ENCODE measurements around the gene PPP3CA. TPM values are rescaled to one million over a fixed set of nuclear protein-coding genes. Genes with fewer than 3 reads are reported as not detected.
A peak's percentile ranks its signal among the peaks of the same experiment; 100 is the strongest.

Gene PPP3CA
- total RNA-seq, 1 experiment from 2014 or later, result 129 TPM

DNA sequence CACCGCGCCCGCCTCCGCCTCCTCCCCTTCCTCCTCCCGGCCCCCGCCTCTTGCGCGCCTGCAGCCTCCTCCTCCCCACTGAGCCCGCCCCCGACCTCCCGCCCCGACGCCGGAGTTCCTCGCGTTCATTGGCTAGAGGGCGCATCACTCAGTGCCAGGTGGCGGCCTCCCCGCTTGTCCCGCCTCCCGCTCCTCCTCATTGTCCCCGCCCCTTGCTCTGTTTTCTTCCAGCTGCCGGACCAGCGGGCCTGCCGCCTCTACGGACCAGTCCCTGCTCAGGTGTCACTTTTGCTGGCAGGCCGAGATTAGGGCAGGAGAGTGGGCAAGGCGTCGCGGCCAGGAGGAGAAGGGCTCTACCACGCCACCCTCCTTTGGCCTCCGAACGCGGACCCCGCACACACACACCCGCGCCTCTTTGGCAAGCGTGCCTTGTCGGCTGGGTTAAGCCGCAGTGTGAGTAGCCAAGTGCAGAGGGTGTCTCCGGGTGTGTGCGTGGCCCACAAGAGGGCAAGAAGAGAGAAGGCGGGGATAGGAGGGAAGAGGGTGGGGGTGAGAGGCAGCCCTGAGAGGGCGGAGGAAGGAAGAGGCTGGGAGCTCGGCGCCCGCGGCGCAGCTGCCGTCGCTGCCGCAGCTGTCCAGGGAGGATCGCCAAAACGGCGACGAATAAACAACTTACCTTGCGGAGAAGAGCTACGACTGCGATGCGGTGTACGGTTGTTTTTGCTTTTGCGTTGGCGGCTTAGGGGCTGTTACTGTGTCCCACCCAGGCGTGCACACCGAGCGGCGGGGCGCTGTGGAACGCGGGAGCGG lies 436 bp upstream of the PPP3CA start:
- Histone ChIP-seq H3K27ac (ENCODE audit: low read depth, low read length, poor library complexity, severe bottlenecking) (peak overlapping the region; percentile 91), H3K27me3 (replicated peaks; ENCODE audit: insufficient read depth, low read depth, low read length, poor library complexity) (no peaks in the 10 kb centered on the region), H3K4me3 (ENCODE audit: low read depth, low read length, poor library complexity, severe bottlenecking) (peak overlapping the region; percentile 98), H3K9me3 (ENCODE audit: low read depth, low read length, poor library complexity, severe bottlenecking) (no peaks in the 10 kb centered on the region), H3K36me3 (ENCODE audit: insufficient read depth, low read length, poor library complexity, severe bottlenecking) (no peaks in the 10 kb centered on the region), H3K4me1 (ENCODE audit: insufficient read depth, low read length, poor library complexity, severe bottlenecking) (peaks cover 31% of the 10 kb centered on the region)
- ChIA-PET CTCF (interaction anchor here (0.5 kb wide), 1 partner anchor 238 kb away, joined by 3 read pairs; no protein-coding TSS in a partner anchor), POLR2A (ENCODE audit: low non-redundant PET) (interaction anchor here (0.5 kb wide), 1 partner anchor 222 kb away, joined by 4 read pairs; no protein-coding TSS in a partner anchor)
- BruUV-seq (replicated peaks), result TSS peak; percentile 68
- intact Hi-C loops (cut with micrococcal nuclease; ENCODE audit: unreplicated experiment), result loop anchor here (5.0 kb wide), 3 partner anchors 160 to 385 kb away; no protein-coding TSS in a partner anchor
- peak; percentile 98 for DNase-seq (ENCODE audit: low spot score)
- TF ChIP-seq, protein P1, sequence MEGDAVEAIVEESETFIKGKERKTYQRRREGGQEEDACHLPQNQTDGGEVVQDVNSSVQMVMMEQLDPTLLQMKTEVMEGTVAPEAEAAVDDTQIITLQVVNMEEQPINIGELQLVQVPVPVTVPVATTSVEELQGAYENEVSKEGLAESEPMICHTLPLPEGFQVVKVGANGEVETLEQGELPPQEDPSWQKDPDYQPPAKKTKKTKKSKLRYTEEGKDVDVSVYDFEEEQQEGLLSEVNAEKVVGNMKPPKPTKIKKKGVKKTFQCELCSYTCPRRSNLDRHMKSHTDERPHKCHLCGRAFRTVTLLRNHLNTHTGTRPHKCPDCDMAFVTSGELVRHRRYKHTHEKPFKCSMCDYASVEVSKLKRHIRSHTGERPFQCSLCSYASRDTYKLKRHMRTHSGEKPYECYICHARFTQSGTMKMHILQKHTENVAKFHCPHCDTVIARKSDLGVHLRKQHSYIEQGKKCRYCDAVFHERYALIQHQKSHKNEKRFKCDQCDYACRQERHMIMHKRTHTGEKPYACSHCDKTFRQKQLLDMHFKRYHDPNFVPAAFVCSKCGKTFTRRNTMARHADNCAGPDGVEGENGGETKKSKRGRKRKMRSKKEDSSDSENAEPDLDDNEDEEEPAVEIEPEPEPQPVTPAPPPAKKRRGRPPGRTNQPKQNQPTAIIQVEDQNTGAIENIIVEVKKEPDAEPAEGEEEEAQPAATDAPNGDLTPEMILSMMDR (conservative IDR thresholded peaks at IDR 0.05; ENCODE audit: low read depth, low read length), result 0 out of 2 replicates have a peak, but pooled peaks have one; percentile 14
- no peak for TF ChIP-seq EZH2 (IDR thresholded peaks at IDR 0.05; ENCODE audit: borderline replicate concordance, low read depth, low read length, poor library complexity, severe bottlenecking)

DNA sequence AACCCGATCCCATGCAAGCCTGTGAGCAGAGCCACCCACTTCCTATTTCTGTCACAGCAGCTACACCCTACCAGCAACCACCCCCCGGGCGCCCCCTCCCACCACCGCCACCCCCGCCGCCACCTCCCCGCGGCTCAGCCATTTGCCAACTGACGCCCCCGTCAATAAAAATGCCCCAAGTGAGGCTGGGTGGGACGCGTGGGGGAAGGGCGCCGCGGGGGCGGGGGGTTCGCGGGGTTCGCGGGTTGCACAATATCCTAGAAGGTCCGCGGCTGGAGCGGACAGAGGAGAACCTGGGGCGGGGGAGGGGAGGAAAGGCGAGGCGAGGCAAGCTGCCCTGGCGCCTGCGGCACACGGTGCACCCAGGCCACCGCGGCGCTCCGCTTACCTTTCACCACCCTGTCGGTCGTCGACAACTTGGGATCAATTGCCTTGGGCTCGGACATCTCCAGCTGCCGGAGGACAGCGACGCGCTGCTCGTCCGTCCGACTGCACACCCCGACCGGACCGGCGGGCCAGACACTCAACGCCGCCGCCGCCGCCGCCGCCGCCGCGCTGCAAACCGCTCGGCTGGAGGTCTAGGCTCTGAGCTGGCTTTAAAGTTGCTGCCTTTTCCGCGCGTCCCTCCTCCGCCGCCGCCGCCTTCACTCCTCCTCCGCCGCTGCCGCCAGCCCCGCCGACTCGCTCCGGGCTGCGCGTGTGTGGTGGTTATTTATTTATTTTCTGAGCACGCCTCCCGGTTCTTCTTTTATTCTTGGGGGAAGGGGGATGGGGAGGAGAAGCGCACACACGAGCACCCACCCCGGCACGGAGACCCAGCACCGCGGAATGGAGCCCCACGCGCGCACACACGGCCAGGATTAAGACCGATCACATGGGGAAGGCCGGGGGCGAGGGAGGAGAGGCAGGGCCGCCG lies 717 bp downstream of the PPP3CA start:
- Histone ChIP-seq H3K9me3 (ENCODE audit: low read depth, low read length, poor library complexity, severe bottlenecking) (no peaks in the 10 kb centered on the region), H3K4me3 (ENCODE audit: low read depth, low read length, poor library complexity, severe bottlenecking) (peak overlapping the region; percentile 98), H3K4me1 (ENCODE audit: insufficient read depth, low read length, poor library complexity, severe bottlenecking) (peaks cover 41% of the 10 kb centered on the region), H3K36me3 (ENCODE audit: insufficient read depth, low read length, poor library complexity, severe bottlenecking) (no peaks in the 10 kb centered on the region), H3K27ac (ENCODE audit: low read depth, low read length, poor library complexity, severe bottlenecking) (peak overlapping the region; percentile 91), H3K27me3 (replicated peaks; ENCODE audit: insufficient read depth, low read depth, low read length, poor library complexity) (no peaks in the 10 kb centered on the region)
- intact Hi-C loops (cut with micrococcal nuclease; ENCODE audit: unreplicated experiment), result loop anchor here (5.0 kb wide), 3 partner anchors 159 to 386 kb away; no protein-coding TSS in a partner anchor
- BruUV-seq (replicated peaks), result TSS peak; percentile 14
- TF ChIP-seq EZH2 (IDR thresholded peaks at IDR 0.05; ENCODE audit: borderline replicate concordance, low read depth, low read length, poor library complexity, severe bottlenecking), result no peak
- TF ChIP-seq, protein P1 (conservative IDR thresholded peaks at IDR 0.05; ENCODE audit: low read depth, low read length), result no peak
- CTCF ChIA-PET, result no interaction called here
- POLR2A ChIA-PET (ENCODE audit: low non-redundant PET), result interaction anchor here (0.6 kb wide), 2 partner anchors 10 to 23 kb away, joined by 5 to 7 read pairs; no protein-coding TSS in a partner anchor
- peak; percentile 80 for DNase-seq (ENCODE audit: low spot score)

Measured in A673 (cell line).